Endodermal cell (in vitro differentiated cells): ENCODE measurements around the gene BOC. TPM values are rescaled to one million over a fixed set of nuclear protein-coding genes. Genes with fewer than 3 reads are reported as not detected.
A peak's percentile ranks its signal among the peaks of the same experiment; 100 is the strongest.

Experiments
- DNase-seq: peaks from one replicate; pipeline ENCODE4 v3.0.0-alpha.2; 2017
- H3K27ac ChIP-seq: 2 replicates; pipeline ENCODE4 v1.5.1; 2013; ENCODE audit warnings: mild to moderate bottlenecking, low read depth, low read length, moderate library complexity
- H3K27me3 ChIP-seq: 2 replicates; pipeline ENCODE4 v1.6.1; 2013; ENCODE audit warnings: mild to moderate bottlenecking, low read length, moderate library complexity; ENCODE audit not compliant: insufficient read depth, control insufficient read depth, poor library complexity, severe bottlenecking
- H3K36me3 ChIP-seq: 2 replicates; pipeline ENCODE4 v1.7.0; 2013; ENCODE audit warnings: mild to moderate bottlenecking, low read length, moderate library complexity; ENCODE audit not compliant: control insufficient read depth, insufficient read depth
- H3K4me1 ChIP-seq: one replicate; pipeline ENCODE4 v1.7.0; 2013; ENCODE audit warnings: low read length; ENCODE audit not compliant: control insufficient read depth, insufficient read depth
- H3K4me3 ChIP-seq: 2 replicates; pipeline ENCODE4 v1.5.1; 2013; ENCODE audit warnings: mild to moderate bottlenecking, low read length, moderate library complexity
- H3K9ac ChIP-seq: 2 replicates; pipeline ENCODE4 v1.6.1; 2013; ENCODE audit warnings: mild to moderate bottlenecking, low read length, moderate library complexity; ENCODE audit not compliant: poor library complexity, severe bottlenecking; ENCODE audit errors: extremely low read depth
- H3K9me3 ChIP-seq: 2 replicates; pipeline ENCODE4 v1.6.1; 2013; ENCODE audit warnings: mild to moderate bottlenecking, low read length, moderate library complexity; ENCODE audit not compliant: control insufficient read depth
- H3K27ac Mint-ChIP-seq: 2 replicates; pipeline ENCODE4 v1.8.0; 2020; ENCODE audit warnings: mixed read lengths
- H3K27me3 Mint-ChIP-seq: 2 replicates; pipeline ENCODE4 v1.8.0; 2021; ENCODE audit warnings: mild to moderate bottlenecking, mixed read lengths; ENCODE audit not compliant: insufficient read depth
- H3K36me3 Mint-ChIP-seq: 2 replicates; pipeline ENCODE4 v1.8.0; 2020; ENCODE audit warnings: low read depth, mixed read lengths
- H3K4me1 Mint-ChIP-seq: 2 replicates; pipeline ENCODE4 v1.8.0; 2020; ENCODE audit warnings: mixed read lengths
- H3K4me3 Mint-ChIP-seq: 2 replicates; pipeline ENCODE4 v1.8.0; 2020; ENCODE audit warnings: mild to moderate bottlenecking, moderate library complexity, mixed read lengths
- H3K9me3 Mint-ChIP-seq: 2 replicates; pipeline ENCODE4 v1.8.0; 2020; ENCODE audit warnings: mild to moderate bottlenecking, mixed read lengths
- WGBS, 2 experiments: methylation state at CpG; one replicate each; pipeline versions ENCODE4 v1.1.5 to v1.1.7; 2013; ENCODE audit warnings: missing lambda C conversion rate in 2 of 2, mixed read lengths in 1 of 2; ENCODE audit not compliant: insufficient coverage in 1 of 2, insufficient read length in 1 of 2; 5-methylcytosine and 5-hydroxymethylcytosine counted together
- total RNA-seq, 2 donors: library from RNA; stranded (reverse); fragmentation: NEBNext Ultra II Directional in 1 of 2; extraction: Animal tissue kit (Norgen Biotek cat#: 25700) in 1 of 2; gene quantifications; 2 replicates in 1 of 2; 3 replicates in 1 of 2; pipeline ENCODE4 v1.2.1, GENCODE V29; 2021
- TF ChIP-seq, protein P1 (sequence below): fragments of 200-600 bp; sonication (generic); conservative IDR thresholded peaks from 2 replicates; pipeline ENCODE4 v1.5.0; 2021; ENCODE audit warnings: antibody characterized with exemption, mild to moderate bottlenecking

The BOC gene
- total RNA-seq, 2 donors from 2014 or later: 9.8 to 12.3 TPM

DNA sequence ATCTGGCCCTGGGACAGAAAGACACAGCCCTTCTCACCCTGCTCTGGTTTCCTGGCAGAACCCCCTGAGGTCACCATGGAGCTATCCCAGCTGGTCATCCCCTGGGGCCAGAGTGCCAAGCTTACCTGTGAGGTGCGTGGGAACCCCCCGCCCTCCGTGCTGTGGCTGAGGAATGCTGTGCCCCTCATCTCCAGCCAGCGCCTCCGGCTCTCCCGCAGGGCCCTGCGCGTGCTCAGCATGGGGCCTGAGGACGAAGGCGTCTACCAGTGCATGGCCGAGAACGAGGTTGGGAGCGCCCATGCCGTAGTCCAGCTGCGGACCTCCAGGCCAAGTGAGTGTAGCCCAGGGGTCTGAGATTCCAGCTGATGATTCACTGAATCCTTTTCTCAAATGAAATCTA lies 61.7 kb downstream of the BOC start:
- TF ChIP-seq, protein P1, sequence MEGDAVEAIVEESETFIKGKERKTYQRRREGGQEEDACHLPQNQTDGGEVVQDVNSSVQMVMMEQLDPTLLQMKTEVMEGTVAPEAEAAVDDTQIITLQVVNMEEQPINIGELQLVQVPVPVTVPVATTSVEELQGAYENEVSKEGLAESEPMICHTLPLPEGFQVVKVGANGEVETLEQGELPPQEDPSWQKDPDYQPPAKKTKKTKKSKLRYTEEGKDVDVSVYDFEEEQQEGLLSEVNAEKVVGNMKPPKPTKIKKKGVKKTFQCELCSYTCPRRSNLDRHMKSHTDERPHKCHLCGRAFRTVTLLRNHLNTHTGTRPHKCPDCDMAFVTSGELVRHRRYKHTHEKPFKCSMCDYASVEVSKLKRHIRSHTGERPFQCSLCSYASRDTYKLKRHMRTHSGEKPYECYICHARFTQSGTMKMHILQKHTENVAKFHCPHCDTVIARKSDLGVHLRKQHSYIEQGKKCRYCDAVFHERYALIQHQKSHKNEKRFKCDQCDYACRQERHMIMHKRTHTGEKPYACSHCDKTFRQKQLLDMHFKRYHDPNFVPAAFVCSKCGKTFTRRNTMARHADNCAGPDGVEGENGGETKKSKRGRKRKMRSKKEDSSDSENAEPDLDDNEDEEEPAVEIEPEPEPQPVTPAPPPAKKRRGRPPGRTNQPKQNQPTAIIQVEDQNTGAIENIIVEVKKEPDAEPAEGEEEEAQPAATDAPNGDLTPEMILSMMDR: no peak
- Mint-ChIP-seq H3K36me3 (no peaks in the 10 kb centered on the region), H3K9me3 (no peaks in the 10 kb centered on the region), H3K27ac (no peak overlapping the region), H3K4me1 (peaks cover 25% of the 10 kb centered on the region), H3K27me3 (peaks cover 8% of the 10 kb centered on the region), H3K4me3 (no peak overlapping the region)
- Histone ChIP-seq H3K4me1 (no peaks in the 10 kb centered on the region), H3K27ac (peak overlapping the region; percentile 96), H3K36me3 (no peaks in the 10 kb centered on the region), H3K4me3 (no peak overlapping the region), H3K9me3 (no peaks in the 10 kb centered on the region), H3K27me3 (peaks cover 12% of the 10 kb centered on the region), H3K9ac (no peak overlapping the region)
- WGBS, 2 experiments: 94 to 95% methylated on average over 15 of the region's 15 CpGs
- DNase-seq: no peak

DNA sequence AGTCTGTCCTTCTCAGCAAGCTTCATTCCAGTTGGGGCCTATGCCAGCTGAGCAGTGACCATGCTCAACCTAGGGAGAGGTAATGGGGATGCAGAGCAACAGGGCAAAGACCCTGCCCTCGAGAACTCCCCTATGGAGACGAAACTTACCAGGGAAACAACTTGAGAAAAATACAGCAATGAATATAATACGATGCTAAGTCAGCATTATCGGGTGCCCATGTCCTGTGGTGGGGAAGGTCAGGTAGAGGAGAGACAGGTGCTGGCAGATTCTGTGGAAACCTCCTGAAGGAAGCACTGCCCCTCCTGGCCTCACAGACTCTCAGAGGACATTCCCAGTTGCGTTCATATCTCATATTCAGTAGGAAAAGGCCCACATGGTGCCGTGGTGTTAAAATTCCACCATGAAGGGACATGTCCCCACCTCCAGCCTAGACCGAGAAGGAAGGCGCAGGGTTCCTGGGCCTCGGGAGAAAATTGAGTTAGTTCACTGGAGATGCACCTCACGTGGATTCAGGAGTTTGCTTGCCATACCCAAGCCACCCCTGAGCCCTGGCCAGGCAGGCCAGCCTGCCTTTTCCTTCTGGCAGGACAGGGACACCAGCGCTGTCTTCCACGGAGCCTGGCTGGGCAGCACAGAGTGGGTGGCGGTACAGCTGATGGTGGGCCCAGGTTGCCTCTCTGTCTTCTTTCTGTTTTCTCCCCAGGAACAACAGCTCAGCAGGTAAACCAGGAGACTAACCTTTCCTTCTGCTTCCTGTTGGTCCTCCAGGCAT lies 62.4 kb downstream of the BOC start:
- H3K27me3 Mint-ChIP-seq: peaks cover 4% of the 10 kb centered on the region
- no peak overlapping the region for H3K27ac Mint-ChIP-seq
- no peak overlapping the region for H3K4me3 Mint-ChIP-seq
- peaks cover 21% of the 10 kb centered on the region for H3K4me1 Mint-ChIP-seq
- H3K9me3 Mint-ChIP-seq: no peaks in the 10 kb centered on the region
- Histone ChIP-seq H3K27ac (peak overlapping the region; percentile 96), H3K4me3 (no peak overlapping the region), H3K9ac (no peak overlapping the region), H3K27me3 (peaks cover 12% of the 10 kb centered on the region), H3K36me3 (no peaks in the 10 kb centered on the region), H3K4me1 (no peaks in the 10 kb centered on the region), H3K9me3 (no peaks in the 10 kb centered on the region)
- peaks cover 2% of the 10 kb centered on the region for H3K36me3 Mint-ChIP-seq
- WGBS, 2 experiments: 93 to 98% methylated on average over 10 to 13 of the region's 13 CpGs
- TF ChIP-seq, protein P1: no peak
- DNase-seq: no peak

DNA sequence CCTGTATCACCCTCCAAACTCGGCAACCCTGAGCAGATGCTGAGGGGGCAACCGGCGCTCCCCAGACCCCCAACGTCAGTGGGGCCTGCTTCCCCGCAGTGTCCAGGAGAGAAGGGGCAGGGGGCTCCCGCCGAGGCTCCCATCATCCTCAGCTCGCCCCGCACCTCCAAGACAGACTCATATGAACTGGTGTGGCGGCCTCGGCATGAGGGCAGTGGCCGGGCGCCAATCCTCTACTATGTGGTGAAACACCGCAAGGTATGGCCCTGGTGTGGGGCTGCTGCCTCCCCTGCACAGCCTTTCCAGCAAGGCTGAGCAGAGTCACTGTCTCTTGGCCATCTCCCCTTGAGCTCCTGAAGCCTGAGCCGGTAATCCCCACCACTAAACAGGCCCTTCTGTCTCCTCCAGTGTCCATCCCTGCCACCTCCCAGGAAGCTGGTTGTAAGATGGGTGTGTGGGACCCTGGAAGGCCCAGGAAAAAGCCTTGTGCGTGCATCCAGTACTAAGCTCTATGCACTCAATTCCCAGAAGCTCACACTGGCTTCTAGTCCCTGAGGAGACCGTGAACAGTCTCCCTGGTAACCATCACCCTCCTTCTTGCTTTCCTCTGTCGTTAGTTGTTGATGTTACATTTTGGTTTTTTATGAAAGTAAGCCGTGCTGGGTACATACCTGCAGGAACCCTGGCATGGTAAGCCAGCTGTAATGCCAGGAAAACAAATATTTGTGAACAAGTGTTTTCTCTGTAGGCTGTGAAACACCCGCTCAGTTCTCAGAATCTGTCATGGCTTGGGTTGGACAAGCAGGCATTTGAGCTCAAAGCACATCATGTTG lies 63.3 kb downstream of the BOC start:
- no peaks in the 10 kb centered on the region for H3K9me3 Mint-ChIP-seq
- H3K4me3 ChIP-seq: no peak overlapping the region
- H3K9ac ChIP-seq: no peak overlapping the region
- no peak overlapping the region for H3K27ac Mint-ChIP-seq
- H3K27me3 ChIP-seq: peaks cover 12% of the 10 kb centered on the region
- peak overlapping the region; percentile 96 for H3K27ac ChIP-seq
- H3K36me3 Mint-ChIP-seq: peaks cover 2% of the 10 kb centered on the region
- TF ChIP-seq, protein P1: no peak
- H3K4me3 Mint-ChIP-seq: no peak overlapping the region
- H3K27me3 Mint-ChIP-seq: peaks cover 3% of the 10 kb centered on the region
- no peaks in the 10 kb centered on the region for H3K4me1 ChIP-seq
- H3K9me3 ChIP-seq: no peaks in the 10 kb centered on the region
- H3K4me1 Mint-ChIP-seq: peaks cover 16% of the 10 kb centered on the region
- DNase-seq: no peak
- 93% methylated on average over 12 to 20 of the region's 20 CpGs for WGBS, 2 experiments
- no peaks in the 10 kb centered on the region for H3K36me3 ChIP-seq
